H1 (cell line): Measurements from ENCODE around the gene DAZAP1. TPM values are rescaled to one million over a fixed set of nuclear protein-coding genes. Genes with fewer than 3 reads are reported as not detected.

ENCODE experiments used
- BCL11A ChIP-seq, 2 experiments: IDR thresholded peaks; one replicate each; pipeline ENCODE4 v1.6.1; 2011; ENCODE audit warnings: low read depth in 2 of 2, low read length in 2 of 2, mild to moderate bottlenecking in 2 of 2
- CBX5 ChIP-seq: fragments of 300-800, 300-1000 bp; sonication (generic); IDR thresholded peaks from 2 replicates; pipeline ENCODE4 v1.7.1; 2016; ENCODE audit warnings: antibody characterized with exemption, low read length, low read depth
- GABPA ChIP-seq: IDR thresholded peaks from 2 replicates; pipeline ENCODE4 v1.6.1; 2011; ENCODE audit warnings: mild to moderate bottlenecking, low read length, moderate library complexity, borderline replicate concordance; ENCODE audit not compliant: insufficient read depth
- PHF8 ChIP-seq: fragments of 200-600 bp; sonication (generic); conservative IDR thresholded peaks from 2 replicates; pipeline ENCODE4 v1.7.1; 2012; ENCODE audit warnings: low read depth, mild to moderate bottlenecking, inconsistent platforms, low read length, moderate library complexity
- POLR2AphosphoS5 ChIP-seq: IDR thresholded peaks from 2 replicates; pipeline ENCODE4 v1.6.1; 2011; ENCODE audit warnings: low read depth, low read length
- RAD21 ChIP-seq, 2 experiments: IDR thresholded peaks in 1 of 2; conservative IDR thresholded peaks in 1 of 2; 2 replicates each; pipeline ENCODE4 v1.6.1; 2011; ENCODE audit warnings: low read depth in 2 of 2, low read length in 2 of 2, improper control_type of control experiment in 1 of 2, inconsistent platforms in 1 of 2, mild to moderate bottlenecking in 1 of 2, moderate library complexity in 1 of 2
- RFX5 ChIP-seq: IDR thresholded peaks from 2 replicates; pipeline ENCODE4 v1.6.1; 2011; ENCODE audit warnings: low read depth, low read length, improper control_type of control experiment, borderline replicate concordance
- SIRT6 ChIP-seq: IDR thresholded peaks from one replicate; pipeline ENCODE4 v1.7.1; 2012; ENCODE audit warnings: low read length, inconsistent platforms
- SIX5 ChIP-seq: IDR thresholded peaks from 2 replicates; pipeline ENCODE4 v1.6.1; 2011; ENCODE audit warnings: mild to moderate bottlenecking, low read depth, low read length
- polyA plus RNA-seq, 7 experiments: library from polyadenylated mRNA; depleted of rRNA in 3 of 7; stranded (reverse) in 5 of 7; unstranded in 2 of 7; fragments of >200 nt in 5 of 7; fragments of 200-250 nt in 2 of 7; gene quantifications; 1 replicate in 5 of 7; 2 replicates in 1 of 7; 4 replicates in 1 of 7; pipeline versions ENCODE4 v1.2.1 to v1.2.3, GENCODE V29; 2011 to 2013; ENCODE audit warnings: missing spikeins in 2 of 7, mixed read lengths in 2 of 7
- total RNA-seq: library from RNA; stranded (reverse); fragmentation: NEBNext Ultra II Directional; extraction: Animal tissue kit (Norgen Biotek cat#: 25700); gene quantifications from 2 replicates; pipeline ENCODE4 v1.2.1, GENCODE V29; 2021

DAZAP1 gene
- total and polyA plus RNA-seq, 2 of the 8 experiments (the other 6 are each of a cell fraction or from before 2014, with no cell fraction given): 79.6 to 341 TPM

DNA sequence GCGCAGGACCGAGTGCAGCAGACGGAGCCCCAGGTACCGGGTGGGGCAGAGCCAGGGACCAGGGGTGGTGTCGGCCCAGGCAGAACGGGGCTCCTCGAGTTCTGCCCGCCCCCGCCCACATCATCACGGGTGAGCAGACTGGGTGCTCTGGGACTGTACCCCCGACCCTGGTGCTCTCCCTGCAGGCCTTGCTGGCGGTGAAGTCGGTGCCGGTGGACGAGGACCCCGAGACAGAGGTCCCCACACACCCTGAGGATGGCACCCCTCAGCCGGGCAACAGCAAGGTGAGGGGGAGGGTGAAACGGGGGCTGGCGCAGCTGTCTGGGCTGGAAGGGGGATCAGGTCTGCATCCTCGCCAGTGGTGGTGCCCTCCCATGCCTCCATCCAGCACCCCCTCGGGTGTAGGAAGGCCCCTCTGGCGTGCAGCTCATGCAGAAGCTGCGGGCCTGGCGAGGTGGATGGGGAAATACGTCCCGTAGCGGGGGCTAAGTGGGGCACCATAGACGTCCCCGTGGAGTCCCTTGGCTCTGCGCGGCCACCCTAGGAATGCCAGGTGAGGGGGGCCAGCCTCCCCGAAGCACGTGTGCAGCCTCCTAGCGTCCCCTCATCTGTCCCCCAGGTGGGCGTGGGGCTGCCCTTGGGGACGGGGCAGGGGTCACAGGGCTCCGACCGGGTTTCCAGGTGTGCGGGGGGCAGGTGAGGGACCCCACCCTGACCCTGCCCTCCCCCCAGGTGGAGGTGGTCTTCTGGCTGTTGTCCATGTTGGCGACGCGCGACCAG lies 48.9 kb downstream of the DAZAP1 start (continued):
- no peak for TF ChIP-seq RAD21 (IDR thresholded peaks at IDR 0.05 in 1 of 2, conservative IDR thresholded peaks at IDR 0.05 in 1 of 2; ENCODE audit: low read depth in 2 of 2, low read length in 2 of 2)
- TF ChIP-seq GABPA: no peak
- TF ChIP-seq CBX5: no peak
- TF ChIP-seq SIRT6: no peak
- TF ChIP-seq BCL11A (IDR thresholded peaks at IDR 0.05; ENCODE audit: low read depth in 2 of 2, low read length in 2 of 2): no peak
- no peak for TF ChIP-seq RFX5
- no peak for TF ChIP-seq SIX5
- TF ChIP-seq PHF8: no peak
- no peak for TF ChIP-seq POLR2AphosphoS5
